LoVo (cell line): Measurements from ENCODE around the gene ANXA10.
"Not testable (repeated sequence)": the region's sequence is repeated elsewhere in the genome, so short reads cannot be mapped to it uniquely, and the experiment has no call there.

ENCODE experiments used
- DNase-seq: peaks from one replicate; pipeline ENCODE4 v3.0.0-alpha.2; 2016; ENCODE audit warnings: low spot score

The ANXA10 gene

DNA sequence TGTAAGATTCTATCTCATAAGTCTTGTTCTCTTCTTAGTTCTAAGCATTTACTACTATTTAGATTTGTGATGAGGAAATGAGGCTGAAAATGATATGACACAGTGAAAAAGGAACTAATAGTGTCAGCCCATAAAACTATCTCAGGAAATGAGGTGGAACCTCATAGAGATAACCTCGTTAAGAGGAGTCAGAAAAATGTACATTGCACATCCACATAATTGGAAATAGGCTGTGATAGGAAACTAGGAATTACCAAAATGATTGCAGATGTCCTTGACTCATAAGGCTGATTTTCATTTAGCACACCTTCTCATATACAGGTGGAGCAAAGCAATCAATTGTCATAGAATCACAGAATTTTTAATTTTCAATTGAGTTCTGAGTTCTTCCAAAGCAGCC lies 26.8 kb downstream of the ANXA10 start:
- no peak for DNase-seq

DNA sequence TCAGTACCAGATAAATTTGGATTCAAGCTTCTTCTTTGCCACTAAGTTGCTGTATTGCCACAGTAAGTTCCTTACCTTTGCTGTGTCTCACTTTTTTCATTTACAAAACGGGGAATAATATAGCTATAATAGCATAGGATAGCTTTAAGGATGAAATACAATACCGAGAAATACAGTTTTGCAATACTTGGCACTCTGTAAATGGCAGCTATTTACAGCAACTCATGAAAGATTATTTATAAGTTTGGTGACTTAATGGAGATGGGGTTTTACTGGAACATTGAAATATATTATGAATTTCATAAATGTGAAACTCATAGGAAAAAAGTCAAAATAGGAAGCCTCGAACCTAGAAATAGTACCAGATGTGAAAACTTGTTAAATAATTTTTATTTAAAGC lies 27.6 kb downstream of the ANXA10 start:
- no peak for DNase-seq

DNA sequence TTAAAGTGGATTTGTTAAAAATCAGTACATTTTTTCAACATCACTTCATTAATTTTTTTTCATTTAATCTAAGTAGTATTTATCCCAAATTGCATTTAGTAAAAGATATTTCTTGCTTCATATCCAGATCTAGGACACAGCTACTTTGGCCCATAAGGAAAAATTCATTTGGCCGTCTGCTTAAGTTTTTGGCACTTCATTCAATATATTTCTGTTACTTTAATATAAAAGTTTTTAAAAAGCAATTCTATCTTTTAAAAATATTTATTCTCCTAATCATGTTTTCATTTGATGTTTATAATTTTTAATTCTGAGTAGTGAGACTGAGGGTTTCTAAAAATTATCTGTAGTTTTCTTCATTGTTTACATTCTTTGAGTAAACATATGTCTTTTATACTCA lies 28.5 kb downstream of the ANXA10 start:
- DNase-seq, result no peak

DNA sequence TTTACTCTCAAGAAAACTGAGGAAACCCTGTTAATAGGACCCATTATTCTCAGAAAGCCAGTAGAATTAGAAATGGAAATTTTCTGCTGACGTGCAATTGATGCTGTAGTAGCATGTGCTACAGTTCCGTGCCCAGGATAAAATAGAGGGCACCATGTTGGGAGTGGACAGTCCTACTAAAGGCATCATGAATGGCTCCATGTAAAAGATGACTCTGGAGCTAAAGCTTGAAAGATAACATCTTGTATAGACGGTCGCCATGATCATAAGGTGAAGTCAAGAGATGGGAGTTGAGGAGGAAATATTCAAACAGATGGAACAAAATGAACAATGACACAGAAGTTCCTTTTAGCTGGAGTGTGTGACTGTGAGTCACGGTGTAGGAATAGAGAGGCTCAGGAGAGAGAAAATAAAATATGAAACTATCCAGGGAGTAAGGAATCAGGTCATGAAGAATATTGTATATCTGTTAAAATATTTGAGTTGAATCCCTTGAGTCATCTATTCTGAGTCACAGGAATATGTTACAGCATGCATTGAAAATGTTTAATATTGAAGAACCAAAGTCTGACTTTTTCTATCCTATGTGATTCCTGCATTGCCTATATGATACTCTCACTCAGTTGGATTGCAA lies 31.8 kb downstream of the ANXA10 start:
- no peak for DNase-seq

DNA sequence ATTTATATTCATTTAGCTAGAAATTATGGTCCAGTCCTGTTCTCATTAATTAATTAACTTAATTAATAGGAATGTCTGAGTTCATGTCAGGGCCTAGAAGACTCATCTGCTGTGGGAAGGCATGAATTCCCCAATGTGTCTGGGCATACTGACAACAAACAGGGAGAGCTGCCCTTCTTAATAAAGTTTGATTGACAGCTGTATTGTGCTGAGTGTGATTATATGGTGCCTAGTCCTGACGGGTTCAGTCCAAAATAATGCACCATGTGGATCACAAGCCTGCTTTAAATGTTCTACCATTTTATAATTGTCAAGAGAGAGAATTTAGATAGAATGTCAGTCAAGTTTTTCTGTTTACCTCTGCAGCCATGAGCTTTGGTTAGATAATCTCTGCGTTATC lies 34.6 kb downstream of the ANXA10 start:
- no peak for DNase-seq

DNA sequence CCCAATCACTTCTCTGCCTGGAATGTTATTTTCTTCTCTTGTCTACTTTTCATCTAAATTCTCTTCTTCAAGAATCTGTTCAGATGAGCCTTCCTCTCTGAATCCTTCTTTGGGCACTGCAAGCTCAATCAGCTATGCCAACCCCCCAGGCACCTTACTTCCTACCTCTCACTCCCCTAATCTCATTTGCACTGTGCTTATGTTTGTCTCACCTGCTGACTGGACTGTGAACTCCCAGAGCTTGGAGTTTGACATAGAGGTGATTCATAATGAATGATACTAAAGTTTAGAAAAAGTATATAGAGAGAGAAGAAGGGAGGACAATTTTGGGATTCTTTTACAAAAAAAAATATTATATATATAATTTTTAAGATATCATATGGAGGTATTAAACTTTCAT lies 36.3 kb downstream of the ANXA10 start:
- no peak for DNase-seq

DNA sequence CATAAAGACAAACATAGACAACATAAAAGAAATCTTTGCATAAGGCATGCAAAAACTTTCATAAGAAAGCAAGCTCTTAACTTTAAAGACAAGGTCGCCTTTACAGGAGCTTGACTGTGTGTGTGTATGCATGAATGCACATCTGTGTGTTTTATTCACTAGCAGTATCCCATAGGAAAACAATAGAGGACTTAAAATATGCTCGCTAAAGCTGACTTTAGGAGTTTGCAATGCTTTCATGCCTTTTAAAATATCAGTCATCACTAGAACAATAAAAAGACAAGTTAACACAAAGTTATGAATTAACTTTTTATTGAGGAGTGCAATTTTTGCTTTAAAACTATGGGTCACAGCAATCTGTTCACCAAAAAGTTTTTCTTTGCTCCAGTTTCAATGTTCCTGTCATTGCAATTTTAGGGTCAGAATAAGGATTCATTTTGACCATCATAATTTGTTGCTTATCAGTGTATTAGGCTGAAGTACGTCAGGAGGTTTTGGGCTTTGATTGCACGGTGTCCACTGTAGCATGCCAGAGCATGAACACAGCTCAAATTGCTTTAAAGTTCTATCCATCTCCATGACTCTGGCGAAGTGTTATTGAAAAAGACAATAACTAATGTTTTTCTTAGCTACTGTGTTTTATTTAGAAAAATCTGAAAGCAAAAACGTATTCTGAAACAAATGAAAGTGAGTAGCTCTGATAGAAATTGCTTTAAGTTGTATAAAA lies 36.9 kb downstream of the ANXA10 start:
- no peak for DNase-seq

DNA sequence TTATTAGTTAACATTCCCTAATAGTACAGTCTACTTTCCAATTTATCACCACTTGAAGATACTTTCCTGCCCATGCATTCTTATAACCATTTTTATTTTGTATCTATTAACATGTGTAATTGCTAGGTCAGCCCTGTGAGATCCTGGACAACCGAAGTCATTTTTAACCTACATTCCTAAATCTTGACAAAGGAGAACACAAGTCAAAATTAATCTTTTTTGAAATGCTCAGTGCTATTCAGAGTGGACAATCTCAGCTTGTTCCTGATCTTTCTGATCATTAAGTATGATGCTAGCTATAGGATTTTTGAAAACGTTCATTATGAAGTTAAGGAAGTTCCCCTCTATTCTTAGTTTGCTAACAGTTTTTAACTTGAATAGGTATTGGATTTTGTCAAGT lies 37.5 kb downstream of the ANXA10 start:
- DNase-seq, result no peak

DNA sequence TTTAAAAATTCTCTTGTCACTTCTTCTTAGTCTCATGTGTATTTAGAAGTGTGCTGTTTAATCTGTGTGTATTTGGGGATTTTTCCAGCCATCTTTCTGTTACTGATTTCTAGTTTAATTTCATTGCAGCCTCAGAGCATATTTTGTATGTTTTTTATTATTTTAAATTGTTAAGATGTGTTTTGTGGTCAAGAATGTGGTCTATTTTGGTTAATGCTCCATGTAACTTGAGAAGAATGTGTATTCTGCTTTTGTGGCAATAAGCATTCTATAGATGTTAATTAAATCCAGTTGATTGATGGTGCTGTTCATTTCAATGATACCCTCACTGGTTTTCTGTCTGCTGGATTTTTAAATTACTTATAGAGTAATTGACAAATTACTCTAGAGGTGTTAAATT lies 38.9 kb downstream of the ANXA10 start:
- no peak for DNase-seq

DNA sequence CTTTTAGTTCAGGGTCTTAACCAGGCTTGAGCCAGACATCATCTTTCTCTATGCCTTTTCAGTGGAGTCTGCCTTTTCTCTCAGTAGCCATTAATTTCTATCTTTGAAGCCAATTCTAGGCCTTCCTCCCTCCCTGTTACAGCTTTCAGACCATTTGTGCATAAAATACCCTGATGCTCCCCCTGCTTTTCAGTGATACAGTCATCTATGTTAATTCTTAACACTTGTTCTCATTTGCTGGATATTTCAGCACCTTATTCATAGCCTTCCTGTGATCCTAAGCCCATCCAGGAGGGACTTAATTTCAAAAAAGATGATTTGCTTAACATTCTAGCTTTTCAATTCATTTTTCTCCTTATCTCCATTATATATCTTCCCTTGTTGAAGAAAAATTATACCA lies 42.3 kb downstream of the ANXA10 start:
- DNase-seq, result no peak

DNA sequence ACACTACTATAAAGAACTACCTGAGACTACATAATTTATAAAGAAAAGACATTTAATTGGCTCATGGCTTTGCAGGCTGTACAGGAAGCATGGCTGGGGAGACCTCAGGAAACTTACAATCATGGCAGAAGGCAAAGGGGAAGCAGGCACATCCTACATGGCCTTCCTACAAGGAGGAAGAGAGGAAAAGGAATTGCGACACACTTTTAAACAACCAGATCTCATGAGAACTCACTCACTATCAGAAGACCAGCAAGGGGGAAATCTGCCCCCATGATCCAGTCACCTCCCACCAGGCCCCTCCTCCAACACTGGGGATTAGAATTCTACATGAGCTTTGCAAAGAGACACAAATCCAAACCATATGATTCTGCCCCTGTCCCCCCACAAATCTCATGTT lies 43.5 kb downstream of the ANXA10 start:
- not testable (repeated sequence) for DNase-seq

DNA sequence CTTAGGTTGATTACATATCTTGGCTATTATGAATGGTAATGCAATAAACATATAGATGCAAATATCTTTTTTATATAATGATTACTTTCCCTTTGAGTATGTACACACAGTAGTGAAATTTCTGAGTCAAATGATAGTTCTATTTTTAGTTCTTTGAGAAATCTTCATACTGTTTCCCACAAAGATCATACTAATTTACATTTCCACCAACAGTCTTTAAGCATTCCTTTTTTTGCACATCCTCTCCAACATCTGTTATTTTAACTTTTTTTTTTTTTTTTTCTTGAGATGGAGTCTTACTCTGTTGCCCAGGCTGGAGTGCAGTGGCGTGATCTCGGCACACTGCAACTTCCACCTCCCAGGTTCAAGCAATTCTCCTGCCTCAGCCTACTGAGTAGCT lies 45.4 kb downstream of the ANXA10 start:
- not testable (repeated sequence) for DNase-seq

DNA sequence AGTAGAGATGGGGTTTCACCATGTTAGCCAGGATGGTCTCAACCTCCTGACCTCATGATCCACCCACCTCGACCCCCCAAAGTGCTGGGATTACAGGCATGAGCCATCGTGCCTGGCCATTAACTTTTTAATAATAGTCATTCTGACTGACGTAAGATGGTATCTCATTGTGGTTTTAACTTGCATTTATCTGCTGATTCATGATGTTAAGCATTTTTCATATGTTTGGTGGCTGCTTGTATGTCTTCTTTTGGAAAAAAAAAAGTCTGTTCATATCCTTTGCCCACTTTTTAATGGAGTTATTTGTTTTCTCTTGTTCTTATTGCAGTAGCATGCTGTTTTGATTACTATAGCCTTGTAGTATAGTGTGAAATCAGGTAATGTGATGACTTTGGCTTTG lies 45.8 kb downstream of the ANXA10 start:
- DNase-seq, result no peak

DNA sequence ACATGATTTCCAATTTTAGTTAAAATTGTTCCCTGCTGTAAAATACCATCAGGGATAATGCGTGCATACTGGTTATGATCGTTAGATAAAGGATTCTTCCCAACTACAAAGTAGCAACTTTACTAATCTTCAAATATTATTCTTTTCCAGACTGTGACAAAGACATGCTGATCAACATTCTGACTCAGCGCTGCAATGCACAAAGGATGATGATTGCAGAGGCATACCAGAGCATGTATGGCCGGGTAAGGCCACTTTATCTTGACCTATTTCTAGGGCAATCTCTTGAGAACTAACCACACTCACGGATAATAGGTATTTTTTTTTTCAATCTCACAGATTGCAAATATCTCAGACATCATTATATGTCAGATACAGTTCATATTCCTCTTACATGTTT lies 47.0 kb downstream of the ANXA10 start:
- DNase-seq, result no peak

DNA sequence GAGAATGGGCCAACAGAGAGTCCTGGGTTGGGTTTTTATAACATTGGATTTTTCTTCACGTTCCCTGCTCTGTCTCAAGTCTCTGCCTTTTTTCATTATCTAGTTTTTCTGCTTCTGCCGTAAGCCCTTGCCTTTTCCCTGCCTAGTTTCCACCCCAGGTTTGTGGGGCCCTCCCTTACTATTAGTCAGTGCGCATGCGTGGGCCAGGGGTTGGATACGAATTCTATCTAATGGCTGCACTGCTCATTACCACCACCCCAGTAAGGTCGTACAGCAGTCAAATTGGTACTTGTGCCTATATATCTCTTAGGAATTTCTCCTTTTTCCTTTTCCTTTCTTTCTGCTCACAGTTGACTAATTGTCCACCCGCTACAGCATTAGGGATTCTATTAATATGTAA lies 49.4 kb downstream of the ANXA10 start:
- DNase-seq, result no peak

DNA sequence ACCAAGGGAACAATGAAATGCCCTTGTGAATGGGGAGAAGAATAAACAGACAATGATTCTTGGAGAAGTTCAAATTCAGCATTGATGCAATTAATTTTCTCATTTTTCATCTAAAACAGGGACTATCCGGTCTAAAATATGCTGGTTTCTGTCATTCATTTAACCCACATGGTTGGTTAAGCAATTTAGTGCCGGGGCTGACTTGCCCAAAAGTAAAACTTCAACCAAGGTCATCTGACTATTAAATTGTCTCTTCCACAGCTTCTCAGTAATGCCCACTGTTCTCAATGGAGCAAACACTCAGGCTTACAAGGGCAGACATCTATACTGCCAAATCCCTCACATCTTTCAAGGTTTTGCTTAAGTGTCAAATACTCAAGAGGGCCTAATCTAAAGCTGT lies 51.3 kb downstream of the ANXA10 start:
- no peak for DNase-seq

DNA sequence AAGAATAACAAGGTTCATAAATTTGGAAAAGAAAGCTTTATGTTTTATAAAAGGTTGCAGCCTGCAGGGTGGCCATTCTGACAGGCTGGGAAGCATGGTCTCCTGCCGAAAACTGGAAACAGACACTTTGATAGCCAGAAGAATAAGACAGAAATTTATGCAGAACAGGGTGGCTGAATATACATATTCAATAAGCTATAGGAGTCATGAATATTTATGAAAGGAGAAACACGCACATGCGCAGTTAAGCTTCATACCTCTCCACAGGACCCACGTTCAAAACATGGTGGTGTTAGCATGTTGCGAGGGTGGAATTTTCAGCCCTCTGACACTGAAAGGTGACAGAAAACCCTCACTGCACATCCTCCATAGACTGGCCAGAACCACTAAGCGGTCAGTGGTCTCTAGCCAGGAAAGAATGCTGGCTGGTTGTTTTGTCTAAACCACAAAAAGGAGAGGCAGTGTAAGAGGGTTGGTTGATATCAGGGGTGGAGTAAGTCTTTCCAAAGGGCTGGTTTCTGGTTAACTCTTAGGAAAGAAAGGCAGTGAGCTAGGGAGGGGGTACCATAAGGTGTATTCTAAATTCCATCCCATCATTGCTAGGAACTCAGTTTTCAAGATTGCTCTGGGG lies 58.2 kb downstream of the ANXA10 start:
- DNase-seq, result no peak

DNA sequence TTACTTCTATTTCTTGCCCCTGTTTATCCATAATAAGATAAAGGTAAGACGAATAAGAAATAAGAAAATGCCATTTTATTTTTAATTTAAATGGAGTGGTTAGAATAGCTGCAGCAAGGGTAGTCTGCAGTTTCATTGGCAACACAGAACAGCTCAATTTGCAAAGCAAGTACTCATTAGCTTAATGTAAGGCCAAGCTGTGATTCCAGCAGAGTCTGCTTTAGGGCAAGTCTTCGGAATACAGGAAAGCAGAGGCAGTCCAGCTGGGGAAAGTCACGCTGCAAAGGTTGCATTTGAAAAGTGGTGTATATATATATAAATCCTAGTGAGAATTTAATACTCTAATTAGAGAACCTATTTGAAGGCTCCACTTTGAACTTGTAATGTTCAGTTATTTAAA lies 59.0 kb downstream of the ANXA10 start:
- DNase-seq, result no peak

DNA sequence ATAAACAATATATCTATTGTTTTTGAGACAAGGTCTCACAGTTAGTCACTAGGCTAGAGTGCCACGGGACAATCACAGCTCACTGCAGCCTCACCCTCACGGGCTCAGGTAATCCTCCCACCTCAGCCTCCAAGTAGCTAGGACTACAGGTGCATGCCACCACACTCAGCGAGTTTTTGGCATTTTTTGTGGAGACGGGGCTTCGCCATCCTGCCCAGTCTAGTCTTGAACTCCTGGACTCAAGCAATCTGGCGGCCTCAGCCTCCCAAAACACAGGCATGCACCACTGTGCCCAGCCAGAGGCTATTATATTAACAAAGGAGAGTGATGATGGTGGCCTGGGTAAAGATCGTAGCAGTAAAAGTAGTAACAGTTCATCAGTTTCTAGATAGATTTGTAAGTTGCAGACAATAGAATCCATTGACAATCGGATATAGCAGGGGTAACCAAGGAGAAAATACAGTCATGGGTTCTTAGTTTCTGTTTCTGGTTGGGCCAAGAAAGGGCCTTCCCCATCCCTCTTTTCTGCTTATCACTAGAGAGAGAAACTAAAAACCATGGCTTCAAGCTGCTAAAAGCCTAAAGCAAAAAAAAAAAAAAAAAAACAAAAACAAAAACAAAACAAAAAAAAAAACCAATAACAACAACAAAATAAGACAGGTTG lies 60.6 kb downstream of the ANXA10 start:
- no peak for DNase-seq

DNA sequence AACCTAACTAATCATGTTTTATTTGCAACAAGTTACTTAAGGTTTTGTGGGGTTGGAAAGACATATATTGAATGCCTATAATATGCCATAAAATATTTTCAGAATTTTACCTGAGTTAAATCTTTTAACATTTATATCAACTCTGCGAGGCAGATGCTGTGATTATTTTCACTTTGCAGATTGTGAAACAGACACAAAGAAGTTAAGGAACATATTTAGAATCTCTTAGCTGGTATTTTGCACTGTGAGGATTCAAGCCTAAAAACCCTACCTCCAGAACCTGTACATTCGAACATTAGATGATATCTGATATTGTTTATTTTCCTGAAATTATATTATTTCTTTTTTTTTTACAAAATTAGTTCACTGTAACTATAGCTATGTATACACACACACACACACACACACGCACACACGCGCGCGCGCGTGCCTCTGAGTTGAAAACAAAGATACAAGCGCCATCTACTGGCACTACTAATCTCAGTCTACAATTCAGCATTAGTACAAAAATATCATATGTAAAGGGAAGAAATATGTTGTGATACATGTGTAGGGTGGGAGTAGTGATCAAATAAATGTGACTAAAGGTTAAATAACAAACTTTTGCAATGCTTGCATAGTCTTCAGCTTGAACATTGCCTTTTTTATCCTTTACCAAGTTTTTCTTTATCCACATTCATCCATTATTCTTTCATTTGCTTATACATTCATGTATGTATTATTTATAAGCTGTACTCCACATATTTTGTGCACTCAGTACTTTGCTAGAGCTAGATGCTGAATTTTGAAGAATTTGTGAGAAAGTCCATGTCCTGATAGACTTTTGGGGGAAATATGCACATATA lies 61.5 kb downstream of the ANXA10 start:
- peak; percentile 76 for DNase-seq

DNA sequence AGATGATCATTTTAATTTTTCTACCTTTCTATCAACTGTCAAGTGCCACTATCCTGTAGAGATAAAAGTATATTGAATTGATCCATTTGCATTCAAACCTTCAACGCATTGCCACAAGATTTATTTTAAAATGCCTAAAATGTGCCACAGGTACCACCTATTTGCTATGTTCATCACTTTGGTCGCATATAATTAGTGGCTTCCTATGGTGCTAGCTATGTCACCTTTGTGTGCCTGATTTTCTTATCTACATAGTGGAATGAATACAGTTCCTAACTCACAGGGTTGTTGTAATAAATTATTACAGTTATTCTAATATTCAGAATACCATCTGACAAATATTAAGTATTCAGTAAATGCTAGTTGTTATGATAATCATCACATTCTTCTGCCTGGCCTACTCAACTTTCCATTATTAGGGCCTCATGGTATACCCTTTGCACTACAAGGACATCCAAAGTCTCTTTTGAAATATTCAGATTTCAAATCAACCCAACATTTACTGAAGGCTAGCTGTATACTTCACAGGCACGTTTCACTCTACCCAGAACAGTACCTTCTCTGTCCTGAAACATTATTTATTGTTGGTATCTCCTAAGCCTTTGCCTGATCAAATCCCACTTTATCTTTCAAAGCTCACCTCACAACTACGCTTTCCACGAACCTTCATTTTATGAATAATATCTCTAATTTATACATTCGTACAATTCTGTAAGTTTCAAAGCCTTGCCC lies 62.4 kb downstream of the ANXA10 start:
- DNase-seq, result no peak
